Endothelial cell of umbilical vein (primary cell): ENCODE results near the gene TOP3A. TPM values are rescaled to one million over a fixed set of nuclear protein-coding genes. Genes with fewer than 3 reads are reported as not detected.

Source experiments
- BruUV-seq: library from RNA; stranded (reverse); fragments of 400-500 nt; replicated peaks from 2 replicates; lab custom pipeline; 2021; lab: Mats Ljungman, UMichigan
- CTCF ChIA-PET: fragments of 300-600, 350-600 bp; sonication (Branson Sonifier 250); formaldehyde crosslinking; loops from one replicate; lab custom pipeline; 2021; ENCODE audit warnings: antibody characterized with exemption, inconsistent platforms; lab: Charles Lee
- POLR2A ChIA-PET: fragments of 300-600, 350-600 bp; sonication (Branson Sonifier 250); formaldehyde crosslinking; loops from one replicate; lab custom pipeline; 2021; ENCODE audit warnings: antibody characterized with exemption, inconsistent platforms; lab: Charles Lee
- DNase-seq: peaks from one replicate; pipeline ENCODE4 v3.0.0-alpha.2; 2011; ENCODE audit warnings: low read depth, low spot score
- FAIRE-seq: peaks from 2 replicates; lab custom pipeline; 2011; peaks lifted over from hg19 to GRCh38; lab: Jason Lieb, UNC
- H2AFZ ChIP-seq: 2 replicates; pipeline ENCODE4 v1.6.0; 2012; ENCODE audit warnings: low read depth, low read length, control low read depth, inconsistent platforms
- H3K27ac ChIP-seq: 2 replicates; pipeline ENCODE4 v1.5.1; 2011; ENCODE audit warnings: low read depth, mild to moderate bottlenecking, control low read depth, low read length, moderate library complexity; ENCODE audit not compliant: insufficient read depth
- H3K27me3 ChIP-seq, 2 experiments: 2 replicates each; pipeline versions ENCODE4 v1.6.0 to v1.6.1; 2011; ENCODE audit warnings: low read length in 2 of 2, mixed read lengths in 1 of 2; ENCODE audit not compliant: control insufficient read depth in 2 of 2, insufficient read depth in 2 of 2
- H3K36me3 ChIP-seq, 2 experiments: 2 replicates in 1 of 2; 3 replicates in 1 of 2; pipeline ENCODE4 v1.5.1; 2011; ENCODE audit warnings: low read length in 2 of 2, mild to moderate bottlenecking in 1 of 2, moderate library complexity in 1 of 2; ENCODE audit not compliant: control insufficient read depth in 2 of 2, insufficient read depth in 2 of 2; ENCODE audit errors: extremely low read depth in 1 of 2
- H3K4me1 ChIP-seq: 3 replicates; pipeline ENCODE4 v1.5.1; 2011; ENCODE audit warnings: mild to moderate bottlenecking, low read length; ENCODE audit not compliant: control insufficient read depth, insufficient read depth; ENCODE audit errors: extremely low read depth
- H3K4me2 ChIP-seq: 2 replicates; pipeline ENCODE4 v1.6.1; 2011; ENCODE audit warnings: low read length, control low read depth, mixed read lengths; ENCODE audit not compliant: insufficient read depth
- H3K4me3 ChIP-seq, 3 experiments: fragments of 200-600 bp in 1 of 3; sonication (generic), shearing (Covaris generic) in 1 of 3; replicated peaks in 1 of 3; 2 replicates each; pipeline ENCODE4 v1.5.1; 2011 to 2016; ENCODE audit warnings: control low read depth in 3 of 3, low read length in 3 of 3, mild to moderate bottlenecking in 2 of 3, inconsistent platforms in 1 of 3, low read depth in 1 of 3, moderate library complexity in 1 of 3; ENCODE audit not compliant: insufficient read depth in 1 of 3
- H3K79me2 ChIP-seq: 2 replicates; pipeline ENCODE4 v1.6.0; 2012; ENCODE audit warnings: low read length, inconsistent platforms; ENCODE audit not compliant: control insufficient read depth, insufficient read depth
- H3K9ac ChIP-seq: replicated peaks from 2 replicates; pipeline ENCODE3; 2011; ENCODE audit warnings: low read length, control low read depth; ENCODE audit not compliant: insufficient read depth; ENCODE audit errors: extremely low read depth
- H3K9me1 ChIP-seq: replicated peaks from 3 replicates; pipeline ENCODE4 v1.6.0; 2011; ENCODE audit warnings: mild to moderate bottlenecking, low read length; ENCODE audit not compliant: control insufficient read depth, insufficient read depth; ENCODE audit errors: extremely low read depth
- H3K9me3 ChIP-seq: replicated peaks from 2 replicates; pipeline ENCODE4 v1.5.1; 2012; ENCODE audit warnings: low read length, inconsistent platforms; ENCODE audit not compliant: control insufficient read depth, insufficient read depth
- H4K20me1 ChIP-seq: replicated peaks from 2 replicates; pipeline ENCODE3; 2011; ENCODE audit warnings: mild to moderate bottlenecking, low read length; ENCODE audit not compliant: control insufficient read depth, insufficient read depth; ENCODE audit errors: extremely low read depth
- EZH2 ChIP-seq: IDR thresholded peaks from 2 replicates; pipeline ENCODE4 v1.6.1; 2012; ENCODE audit warnings: borderline replicate concordance, low read depth, mild to moderate bottlenecking, moderate library complexity, low read length, inconsistent platforms; ENCODE audit not compliant: severe bottlenecking
- FOS ChIP-seq: IDR thresholded peaks from 2 replicates; pipeline ENCODE4 v1.6.1; 2011; ENCODE audit warnings: mild to moderate bottlenecking, low read length, moderate library complexity, borderline replicate concordance; ENCODE audit not compliant: insufficient read depth
- GATA2 ChIP-seq: IDR thresholded peaks from 2 replicates; pipeline ENCODE4 v1.7.0; 2011; ENCODE audit warnings: low read depth, mild to moderate bottlenecking, moderate library complexity, mixed read lengths, low read length; ENCODE audit not compliant: insufficient read length, insufficient read depth
- JUN ChIP-seq: IDR thresholded peaks from 2 replicates; pipeline ENCODE4 v1.6.1; 2011; ENCODE audit warnings: borderline replicate concordance, low read depth; ENCODE audit not compliant: insufficient read length, insufficient read depth
- MAX ChIP-seq: IDR thresholded peaks from 2 replicates; pipeline ENCODE4 v1.6.1; 2011; ENCODE audit not compliant: insufficient read depth, insufficient read length
- MYC ChIP-seq: IDR thresholded peaks from one replicate; pipeline ENCODE4 v1.6.1; 2011; ENCODE audit warnings: mild to moderate bottlenecking, low read depth, low read length
- POLR2A ChIP-seq: IDR thresholded peaks from 2 replicates; pipeline ENCODE4 v1.6.1; 2012; ENCODE audit warnings: low read depth, mild to moderate bottlenecking, control low read depth, low read length
- POLR2AphosphoS5 ChIP-seq: IDR thresholded peaks from 2 replicates; pipeline ENCODE4 v1.6.1; 2012; ENCODE audit warnings: low read depth, mild to moderate bottlenecking, control low read depth, low read length, moderate library complexity; ENCODE audit not compliant: insufficient read depth
- dilution Hi-C: fragments of 300-500 bp; cut with MboI; formaldehyde crosslinking; loops from one replicate; pipeline ENCODE4 v1.15.0; 2019; ENCODE audit warnings: low sequenced_read_pairs; ENCODE audit not compliant: extremely low pct_ligation_motif_present
- intact Hi-C: fragments of 100-400 bp; cut with micrococcal nuclease; formaldehyde crosslinking; loops from one replicate; pipeline ENCODE4 v1.10.0; 2022
- polyA plus RNA-seq, 4 experiments: library from polyadenylated mRNA; depleted of rRNA in 3 of 4; stranded (reverse) in 3 of 4; unstranded in 1 of 4; fragments of >200 nt; gene quantifications; 2 replicates each; pipeline versions ENCODE4 v1.2.1 to v1.2.3, GENCODE V29; 2011 to 2012; ENCODE audit warnings: missing spikeins in 1 of 4
- total RNA-seq: library from RNA; stranded (reverse); gene quantifications from 2 replicates; pipeline ENCODE4 v1.2.3, GENCODE V29; 2021
- TF ChIP-seq, protein P1 (sequence below), 2 donors: IDR thresholded peaks; 1 replicate in 1 of 2; 2 replicates in 1 of 2; pipeline ENCODE4 v1.5.1; 2011; ENCODE audit warnings: low read length in 2 of 2, mild to moderate bottlenecking in 2 of 2, moderate library complexity in 2 of 2, control low read depth in 1 of 2, inconsistent platforms in 1 of 2, low read depth in 1 of 2; ENCODE audit not compliant: insufficient read depth in 1 of 2; ENCODE audit errors: extremely low read depth in 1 of 2

TOP3A gene
- total and polyA plus RNA-seq, 2 donors (not counting 3 experiments of a cell fraction or from before 2014, with no cell fraction given), result 20.4 to 53.1 TPM

GRCh38 chr17:18326039-18326438 is 11.2 kb upstream of the TOP3A start:
- no peak overlapping the region for H3K27ac ChIP-seq
- BruUV-seq, result no TSS peak
- FAIRE-seq (no peak), DNase-seq (no peak)
- H3K9me3 ChIP-seq, result no peaks in the 10 kb centered on the region
- intact Hi-C loops, result no loop called here
- POLR2A ChIA-PET, result no interaction called here
- peaks cover 3% of the 10 kb centered on the region for H3K79me2 ChIP-seq
- H3K36me3 ChIP-seq, result peaks cover 3 to 42% of the 10 kb centered on the region in 2 experiments
- no peaks in the 10 kb centered on the region for H4K20me1 ChIP-seq
- no peaks in the 10 kb centered on the region for H3K9me1 ChIP-seq
- H2AFZ ChIP-seq, result no peak overlapping the region
- TF ChIP-seq POLR2A (no peak), POLR2AphosphoS5 (no peak), MYC (no peak), JUN (no peak), FOS (no peak), GATA2 (no peak), MAX (no peak), EZH2 (no peak)
- TF ChIP-seq, protein P1, sequence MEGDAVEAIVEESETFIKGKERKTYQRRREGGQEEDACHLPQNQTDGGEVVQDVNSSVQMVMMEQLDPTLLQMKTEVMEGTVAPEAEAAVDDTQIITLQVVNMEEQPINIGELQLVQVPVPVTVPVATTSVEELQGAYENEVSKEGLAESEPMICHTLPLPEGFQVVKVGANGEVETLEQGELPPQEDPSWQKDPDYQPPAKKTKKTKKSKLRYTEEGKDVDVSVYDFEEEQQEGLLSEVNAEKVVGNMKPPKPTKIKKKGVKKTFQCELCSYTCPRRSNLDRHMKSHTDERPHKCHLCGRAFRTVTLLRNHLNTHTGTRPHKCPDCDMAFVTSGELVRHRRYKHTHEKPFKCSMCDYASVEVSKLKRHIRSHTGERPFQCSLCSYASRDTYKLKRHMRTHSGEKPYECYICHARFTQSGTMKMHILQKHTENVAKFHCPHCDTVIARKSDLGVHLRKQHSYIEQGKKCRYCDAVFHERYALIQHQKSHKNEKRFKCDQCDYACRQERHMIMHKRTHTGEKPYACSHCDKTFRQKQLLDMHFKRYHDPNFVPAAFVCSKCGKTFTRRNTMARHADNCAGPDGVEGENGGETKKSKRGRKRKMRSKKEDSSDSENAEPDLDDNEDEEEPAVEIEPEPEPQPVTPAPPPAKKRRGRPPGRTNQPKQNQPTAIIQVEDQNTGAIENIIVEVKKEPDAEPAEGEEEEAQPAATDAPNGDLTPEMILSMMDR (IDR thresholded peaks at IDR 0.05; ENCODE audit: extremely low read depth in 1 of 2, insufficient read depth in 1 of 2, low read depth in 1 of 2, low read length in 2 of 2), result no peak
- H3K9ac ChIP-seq, result no peak overlapping the region
- H3K27me3 ChIP-seq, result no peaks in the 10 kb centered on the region
- H3K4me1 ChIP-seq, result no peaks in the 10 kb centered on the region
- H3K4me3 ChIP-seq, result no peak overlapping the region
- dilution Hi-C loops, result no loop called here
- CTCF ChIA-PET, result no interaction called here
- no peak overlapping the region for H3K4me2 ChIP-seq
